Fibroblast of mammary gland (primary cell): ENCODE results near the gene KRTAP10-5.
"Not testable (repeated sequence)": the region's sequence is repeated elsewhere in the genome, so short reads cannot be mapped to it uniquely, and the experiment has no call there.

Experiments
- DNase-seq: peaks from one replicate; pipeline ENCODE4 v3.0.0-alpha.2; 2010; ENCODE audit warnings: low read depth
- H3K4me3 ChIP-seq: 2 replicates; pipeline ENCODE4 v1.5.1; 2011; ENCODE audit warnings: low read depth, mild to moderate bottlenecking, low read length, moderate library complexity; ENCODE audit not compliant: control insufficient read depth
- CTCF ChIP-seq: conservative IDR thresholded peaks from 2 replicates; pipeline ENCODE4 v1.5.1; 2011; ENCODE audit warnings: low read depth, low read length, inconsistent platforms; ENCODE audit not compliant: control insufficient read depth, insufficient read depth

KRTAP10-5 gene

GRCh38 chr21:44566403-44566802, 14.0 kb downstream of the KRTAP10-5 start:
- TF ChIP-seq CTCF, result no peak
- H3K4me3 ChIP-seq, result no peak overlapping the region
- DNase-seq, result no peak

GRCh38 chr21:44564886-44565598, 15.4 kb downstream of the KRTAP10-5 start:
- H3K4me3 ChIP-seq, result no peak overlapping the region
- no peak for DNase-seq
- TF ChIP-seq CTCF, result no peak

- no peak for DNase-seq
- H3K4me3 ChIP-seq, result no peak overlapping the region
- TF ChIP-seq CTCF, result no peak
Measured at GRCh38 chr21:44564099-44564498, 16.3 kb downstream of the KRTAP10-5 start.

DNA sequence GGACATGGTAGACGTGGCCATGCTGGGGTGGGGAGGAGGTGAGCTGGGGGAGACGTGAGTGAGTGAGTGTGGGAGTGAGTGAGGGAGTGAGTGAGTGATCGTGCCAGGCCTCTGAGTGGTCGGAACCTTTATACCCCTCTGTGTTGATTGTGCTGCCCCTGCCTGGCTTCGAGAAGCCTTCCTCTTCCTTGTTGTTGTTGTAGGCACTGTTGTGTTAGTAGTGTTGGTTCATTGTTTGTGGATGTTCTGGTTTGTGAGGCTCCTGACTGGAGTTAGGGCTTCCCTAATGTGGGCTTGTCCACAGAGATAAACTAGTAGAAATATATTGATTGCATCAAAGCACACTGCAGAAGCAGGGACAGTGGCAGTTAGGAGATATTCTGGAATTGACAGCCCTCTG, 21.7 kb downstream of the KRTAP10-5 start, which contains the start of gene KRTAP10-3:
TSS of gene KRTAP10-3 (minus strand) at position 101 of the 400 bp plus-strand sequence. CDS start at position 21, 80 bp downstream.
- no peak for TF ChIP-seq CTCF
- H3K4me3 ChIP-seq, result no peak within 1 kb of the TSS
- DNase-seq, result no peak

- H3K4me3 ChIP-seq, DNase-seq: not testable (repeated sequence)
Measured at GRCh38 chr21:44558329-44558675, 22.1 kb downstream of the KRTAP10-5 start.

DNA sequence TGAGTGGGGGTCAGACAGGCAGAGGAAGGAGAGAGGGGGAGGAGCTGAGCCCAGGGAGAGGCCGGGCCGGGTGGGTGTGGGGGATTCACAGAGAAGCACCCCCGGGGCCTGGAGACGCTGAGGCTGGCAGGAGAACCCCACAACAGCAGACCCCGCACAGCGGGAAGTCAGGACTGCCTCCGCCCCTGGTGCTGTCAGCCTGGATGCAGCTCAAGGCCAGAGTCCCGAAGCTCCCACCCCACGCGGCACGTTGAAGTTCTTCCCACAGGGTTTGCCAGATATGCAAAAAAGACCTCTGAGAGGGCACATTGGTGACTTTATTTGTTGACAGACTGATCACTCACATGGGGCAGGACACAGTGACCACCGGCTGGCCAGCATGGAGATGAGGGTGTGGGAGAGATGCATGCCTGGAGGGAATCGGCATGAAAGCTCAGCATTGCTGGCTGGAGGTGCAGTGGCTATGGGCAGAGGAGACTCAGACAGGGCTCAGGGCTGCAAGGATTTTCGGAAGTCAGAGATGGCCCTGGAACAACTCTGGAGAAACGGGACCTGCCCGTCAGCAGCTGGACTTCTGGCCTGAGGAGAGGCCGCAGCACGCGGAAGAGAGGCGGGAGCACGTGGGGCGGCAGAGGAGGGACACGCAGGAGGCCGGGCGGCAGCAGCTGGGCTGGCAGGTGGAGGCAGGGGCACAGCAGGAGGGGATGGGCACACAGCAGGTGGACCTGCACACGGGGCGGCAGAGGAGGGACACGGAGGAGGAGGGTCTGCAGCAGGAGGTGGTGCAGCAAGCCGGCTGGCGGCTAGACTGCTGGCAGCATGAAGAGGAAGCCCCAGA, 22.7 kb downstream of the KRTAP10-5 start:
- DNase-seq, result no peak
- no peak for TF ChIP-seq CTCF
- H3K4me3 ChIP-seq, result no peak overlapping the region

DNA sequence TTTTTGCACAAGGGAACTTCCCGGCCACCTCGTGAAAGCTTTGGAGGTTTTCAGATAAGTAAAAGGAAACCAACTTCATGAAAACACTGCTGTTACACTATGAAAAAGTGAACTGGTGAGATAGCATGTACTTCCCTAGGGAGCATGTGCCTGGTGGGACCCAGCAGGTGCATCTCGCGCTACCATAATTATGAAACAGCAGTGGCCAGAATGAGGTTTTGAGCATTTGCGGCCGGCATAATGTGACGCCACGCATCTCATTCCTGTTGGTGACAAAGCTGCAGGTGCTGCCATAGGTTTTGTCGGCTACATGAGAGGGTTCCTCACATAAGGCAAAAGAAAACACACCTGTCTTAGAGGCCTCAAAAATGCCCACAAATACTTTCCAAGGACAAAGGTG, 23.5 kb downstream of the KRTAP10-5 start:
- no peak for TF ChIP-seq CTCF
- no peak for DNase-seq
- H3K4me3 ChIP-seq, result no peak overlapping the region
